ENCODE measurements around the gene CPN2. TPM values are rescaled to one million over a fixed set of nuclear protein-coding genes. Genes with fewer than 3 reads are reported as not detected.

The CPN2 gene
- total RNA-seq, 2 donors from 2014 or later: not detected

DNA sequence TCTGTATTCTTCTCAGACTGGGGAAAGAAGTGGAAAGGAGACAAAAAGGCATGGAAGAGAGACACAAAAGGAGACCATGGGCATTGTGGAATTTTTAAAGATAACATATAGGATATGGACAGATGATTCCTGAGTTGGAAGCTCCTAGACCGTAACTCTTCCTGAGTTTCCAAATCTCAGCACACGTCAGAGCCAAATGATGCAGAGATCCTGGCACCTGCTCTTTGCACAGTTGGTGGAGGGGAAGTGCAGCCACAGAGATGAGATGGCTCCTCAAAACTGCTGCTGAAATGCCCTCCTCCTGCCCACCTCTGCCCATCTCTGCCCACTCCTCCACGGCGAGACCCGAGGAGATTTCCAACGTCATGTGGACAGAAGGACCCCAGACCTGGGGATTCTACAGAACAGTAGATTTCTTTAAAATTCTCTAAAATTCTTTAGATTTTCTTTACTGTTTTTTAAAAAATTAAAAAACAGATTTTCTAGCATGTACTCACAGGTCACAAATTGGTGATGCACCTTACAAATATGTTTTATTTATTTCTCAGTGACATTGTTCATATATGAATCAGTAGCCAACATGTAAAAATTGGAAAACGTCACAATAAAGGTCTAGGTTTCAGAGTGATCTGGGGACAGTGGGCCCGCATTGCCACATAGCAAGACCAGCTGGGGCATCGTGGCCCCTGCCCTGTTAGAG lies 8.1 kb downstream of the CPN2 start:
- Mint-ChIP-seq H3K27ac (no peak overlapping the region), H3K36me3 (ENCODE audit: insufficient read depth in 2 of 2) (no peaks in the 10 kb centered on the region), H3K27me3 (ENCODE audit: low read depth) (peaks cover 8% of the 10 kb centered on the region), H3K9me3 (no peaks in the 10 kb centered on the region), H3K4me3 (no peak overlapping the region), H3K4me1 (ENCODE audit: low read depth) (peaks cover 7% of the 10 kb centered on the region)
- DNase-seq (no peak), ATAC-seq (replicated peaks in 1 of 2) (no peak)

DNA sequence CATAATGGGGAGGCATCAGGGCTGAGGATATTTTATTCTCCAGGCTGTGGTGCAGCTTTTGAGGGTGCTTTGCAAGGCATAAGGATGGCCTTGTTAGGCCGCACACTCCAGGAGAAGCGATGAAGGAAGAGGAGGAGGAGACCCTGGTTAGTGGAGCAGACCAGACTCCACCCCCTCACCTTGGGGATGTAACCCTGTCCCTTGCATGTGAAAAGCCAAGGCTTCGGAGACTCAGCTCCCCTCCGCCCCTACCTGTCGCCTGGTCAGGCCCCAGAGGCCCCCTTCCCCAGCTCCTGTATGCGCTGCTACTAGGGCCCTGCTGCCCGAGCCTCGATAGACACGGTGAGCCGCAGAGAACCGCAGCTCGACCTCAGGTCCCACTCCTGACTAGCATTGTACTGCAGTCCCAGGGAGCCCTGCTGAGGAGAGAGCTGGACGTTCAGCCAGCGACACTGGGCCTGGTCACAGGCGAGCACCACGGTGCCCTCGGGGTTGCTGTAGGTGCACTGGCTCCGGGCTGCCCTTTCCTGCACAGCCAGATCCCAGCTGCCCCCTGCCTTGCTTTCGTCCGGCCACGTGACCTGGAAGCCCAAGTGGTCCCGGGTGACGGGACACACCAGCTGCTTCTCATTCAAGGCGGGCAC lies 10.2 kb downstream of the CPN2 start:
- Mint-ChIP-seq H3K9me3 (no peaks in the 10 kb centered on the region), H3K27ac (no peak overlapping the region), H3K4me1 (ENCODE audit: low read depth) (peaks cover 7% of the 10 kb centered on the region), H3K4me3 (no peak overlapping the region), H3K27me3 (ENCODE audit: low read depth) (peaks cover 16% of the 10 kb centered on the region), H3K36me3 (ENCODE audit: insufficient read depth in 2 of 2) (no peaks in the 10 kb centered on the region)
- DNase-seq (no peak), ATAC-seq (replicated peaks in 1 of 2) (no peak)

DNA sequence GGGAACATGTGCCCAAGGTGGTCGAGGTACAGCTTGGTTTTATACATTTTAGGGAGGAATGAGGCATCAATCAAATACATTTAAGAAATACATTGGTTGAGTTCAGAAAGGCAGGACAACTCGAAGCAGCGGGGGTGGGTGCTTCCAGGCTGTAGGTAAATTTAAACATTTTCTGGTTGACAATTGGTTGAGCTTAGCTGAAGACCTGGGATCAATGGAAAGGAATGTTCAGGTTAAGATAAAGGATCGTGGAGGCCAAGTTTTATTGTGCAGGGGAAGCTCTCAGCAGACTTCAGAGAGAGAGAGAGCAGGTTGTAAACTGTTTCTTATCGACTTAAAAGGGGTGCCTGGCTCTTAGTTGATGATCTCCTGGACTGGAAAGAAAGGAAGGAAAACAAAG lies 11.3 kb downstream of the CPN2 start:
- no peak overlapping the region for H3K27ac Mint-ChIP-seq
- peaks cover 7% of the 10 kb centered on the region for H3K4me1 Mint-ChIP-seq (ENCODE audit: low read depth)
- no peaks in the 10 kb centered on the region for H3K9me3 Mint-ChIP-seq
- DNase-seq: no peak
- H3K36me3 Mint-ChIP-seq (ENCODE audit: insufficient read depth in 2 of 2): no peaks in the 10 kb centered on the region
- ATAC-seq (replicated peaks in 1 of 2): no peak
- H3K27me3 Mint-ChIP-seq (ENCODE audit: low read depth): peaks cover 16% of the 10 kb centered on the region
- no peak overlapping the region for H3K4me3 Mint-ChIP-seq

DNA sequence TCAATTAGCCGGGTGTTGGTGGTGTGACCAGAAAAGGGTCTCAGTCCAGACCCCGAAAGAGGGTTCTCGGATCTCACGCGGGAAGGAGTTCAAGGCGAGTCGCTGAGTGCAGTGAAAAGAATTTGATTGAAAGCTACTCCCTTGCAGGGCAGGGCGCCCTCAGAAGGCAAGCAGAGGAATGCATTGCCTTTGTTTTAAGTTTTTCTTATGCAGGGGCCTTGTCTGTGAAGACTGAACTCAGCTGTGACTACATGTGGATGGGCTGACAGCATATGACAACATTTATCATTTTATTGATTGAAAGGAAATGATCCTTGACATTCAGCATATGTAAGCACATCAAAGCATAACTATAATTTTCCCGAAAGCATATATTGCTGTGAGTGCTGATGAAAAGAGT lies 11.8 kb downstream of the CPN2 start:
- Mint-ChIP-seq H3K9me3 (no peaks in the 10 kb centered on the region), H3K27ac (no peak overlapping the region), H3K36me3 (ENCODE audit: insufficient read depth in 2 of 2) (no peaks in the 10 kb centered on the region), H3K4me3 (no peak overlapping the region), H3K4me1 (ENCODE audit: low read depth) (peaks cover 7% of the 10 kb centered on the region), H3K27me3 (ENCODE audit: low read depth) (peaks cover 17% of the 10 kb centered on the region)
- DNase-seq (no peak), ATAC-seq (replicated peaks in 1 of 2) (no peak)

DNA sequence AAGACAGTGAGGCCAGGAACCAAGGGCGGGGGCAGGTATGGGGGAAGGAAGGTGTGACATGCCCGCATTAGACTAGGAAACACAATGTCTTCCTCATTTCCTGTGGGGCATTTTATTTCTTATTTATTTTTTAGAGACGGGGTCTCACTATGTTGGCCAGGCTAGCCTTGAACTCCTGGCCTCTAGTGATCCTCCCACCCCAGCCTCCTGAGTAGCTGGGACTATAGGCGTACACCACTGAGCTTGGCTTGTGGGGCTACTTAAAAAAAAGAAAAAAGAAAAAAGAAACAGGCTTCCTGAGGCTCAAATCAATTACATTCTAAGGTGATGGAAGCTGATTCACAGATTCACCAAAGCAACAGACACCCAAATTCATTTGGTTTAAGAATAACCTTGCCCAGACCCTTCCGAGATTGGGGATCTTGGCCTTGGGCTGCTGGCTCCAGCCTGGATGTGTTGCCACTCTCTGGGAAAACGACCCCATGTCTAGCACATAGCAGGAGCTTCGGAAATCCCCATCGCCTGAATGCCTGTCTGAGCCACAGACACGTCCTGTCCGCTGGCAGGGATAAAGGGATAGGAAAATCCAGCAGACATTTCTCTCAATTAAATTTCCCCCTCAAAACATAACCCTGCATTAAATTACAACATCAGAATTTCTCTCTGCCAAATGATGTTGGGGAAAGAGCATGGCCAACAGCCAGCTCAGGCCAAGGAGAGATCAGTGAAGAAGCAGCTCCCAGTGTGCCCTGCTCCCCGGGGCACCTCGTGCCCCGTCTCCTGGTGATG lies 13.0 kb downstream of the CPN2 start:
- no peaks in the 10 kb centered on the region for H3K9me3 Mint-ChIP-seq
- H3K4me3 Mint-ChIP-seq: no peak overlapping the region
- peaks cover 6% of the 10 kb centered on the region for H3K4me1 Mint-ChIP-seq (ENCODE audit: low read depth)
- ATAC-seq (replicated peaks in 1 of 2) (no peak), DNase-seq (no peak)
- H3K27me3 Mint-ChIP-seq (ENCODE audit: low read depth): peaks cover 23% of the 10 kb centered on the region
- H3K36me3 Mint-ChIP-seq (ENCODE audit: insufficient read depth in 2 of 2): no peaks in the 10 kb centered on the region
- no peak overlapping the region for H3K27ac Mint-ChIP-seq

DNA sequence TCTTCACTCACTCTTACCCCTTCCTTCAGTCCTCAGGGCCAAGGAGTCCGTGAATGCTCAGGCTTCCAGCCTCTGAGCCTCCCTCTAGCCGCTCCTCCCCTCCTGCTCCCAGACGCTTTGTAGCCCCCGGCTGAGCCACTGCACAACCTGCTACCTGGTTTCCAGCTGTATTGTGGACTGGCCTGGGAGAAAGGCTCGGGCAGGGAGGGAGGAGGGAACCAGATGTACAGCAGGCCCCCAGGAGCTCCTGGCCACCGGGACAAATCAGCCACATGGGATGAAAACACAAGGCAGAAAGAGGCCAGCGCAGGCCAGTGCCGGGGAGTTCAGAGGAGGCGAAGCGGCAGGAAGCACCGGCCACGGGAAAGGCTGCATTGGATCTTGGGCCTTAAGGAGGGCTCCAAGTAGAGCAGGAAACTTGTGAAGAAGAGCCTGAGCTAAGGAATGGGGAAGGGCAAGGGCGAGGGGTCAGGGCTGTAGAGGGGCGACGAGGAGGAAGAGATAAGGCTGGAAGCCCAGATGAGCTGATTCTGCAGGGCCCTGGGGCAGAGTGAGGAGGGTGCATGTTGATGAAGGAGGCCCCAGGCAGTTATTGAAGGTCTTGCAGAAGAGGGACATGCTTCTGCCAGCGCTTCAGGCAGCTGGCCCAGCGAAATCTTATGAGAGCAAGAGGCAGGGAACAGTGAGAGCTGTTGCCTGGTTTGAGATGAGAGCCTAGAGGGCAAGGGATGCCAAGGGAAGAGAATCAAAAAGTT lies 14.3 kb downstream of the CPN2 start:
- ATAC-seq (replicated peaks in 1 of 2): no peak

DNA sequence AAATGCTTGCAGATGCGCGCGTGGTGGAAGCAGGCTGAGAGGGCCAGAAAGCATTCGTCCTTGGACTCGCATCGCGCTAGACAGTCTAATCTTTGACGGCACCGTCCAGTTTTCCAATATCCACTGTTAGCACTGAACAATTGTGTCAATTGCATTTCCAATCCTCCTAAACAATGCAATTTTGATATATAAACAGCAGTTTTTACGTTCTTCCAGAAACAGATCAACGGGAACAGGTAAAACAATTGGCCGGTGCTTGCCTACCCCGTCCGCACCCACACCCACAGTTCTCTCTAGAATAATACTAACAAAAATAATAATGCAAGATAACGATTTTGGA lies 17.2 kb downstream of the CPN2 start:
- DNase-seq (no peak), ATAC-seq (replicated peaks in 1 of 2) (no peak)
- no peaks in the 10 kb centered on the region for H3K36me3 Mint-ChIP-seq (ENCODE audit: insufficient read depth in 2 of 2)
- peak overlapping the region; percentile 83 to 91 for H3K4me3 Mint-ChIP-seq
- H3K27ac Mint-ChIP-seq: no peak overlapping the region
- peaks cover 28% of the 10 kb centered on the region for H3K27me3 Mint-ChIP-seq (ENCODE audit: low read depth)
- H3K4me1 Mint-ChIP-seq (ENCODE audit: low read depth): peaks cover 6% of the 10 kb centered on the region
- H3K9me3 Mint-ChIP-seq: no peaks in the 10 kb centered on the region

More for the DNA sequence above, 14.3 kb downstream of the CPN2 start:
- Mint-ChIP-seq H3K4me1 (ENCODE audit: low read depth) (peaks cover 6% of the 10 kb centered on the region), H3K27me3 (ENCODE audit: low read depth) (peaks cover 22% of the 10 kb centered on the region), H3K4me3 (no peak overlapping the region), H3K36me3 (ENCODE audit: insufficient read depth in 2 of 2) (no peaks in the 10 kb centered on the region), H3K27ac (no peak overlapping the region), H3K9me3 (no peaks in the 10 kb centered on the region)
- no peak for DNase-seq

DNA sequence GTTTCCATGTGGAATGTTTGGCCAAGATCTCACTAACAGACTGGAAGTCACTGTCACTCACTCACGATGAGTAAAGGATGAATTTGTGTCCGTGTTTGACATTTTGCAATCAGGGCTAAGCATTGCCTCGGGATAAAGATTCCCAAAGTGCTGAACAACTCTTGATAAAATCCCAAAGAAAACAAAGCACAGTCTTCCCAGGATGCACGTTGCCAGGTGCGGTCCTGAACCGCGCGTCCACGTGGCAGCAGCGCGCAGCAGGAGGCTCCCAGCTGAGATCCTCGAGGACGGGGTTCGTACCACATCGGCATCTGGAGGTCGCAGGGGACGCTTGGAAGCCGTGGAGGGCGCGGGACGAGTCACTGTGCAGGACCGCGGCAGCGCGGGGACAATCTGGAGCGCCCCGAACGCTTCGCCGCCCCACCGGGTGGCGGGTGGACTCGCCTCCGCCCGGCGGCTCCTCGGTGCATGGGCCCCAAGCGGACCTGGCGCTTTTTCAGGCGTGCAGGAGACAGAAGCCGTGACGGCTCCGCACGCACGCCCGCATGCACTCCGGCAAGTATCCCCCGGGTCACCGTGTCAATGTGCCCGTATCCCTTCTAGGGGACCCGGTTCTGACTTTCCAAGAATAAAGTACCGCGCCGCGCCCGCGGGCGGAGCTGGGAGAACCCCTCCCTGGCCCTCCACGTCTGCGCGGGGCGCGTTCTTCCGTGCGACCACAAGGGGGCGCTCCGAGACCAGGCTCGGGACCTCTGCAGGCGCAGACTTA lies 17.7 kb downstream of the CPN2 start:
- Mint-ChIP-seq H3K36me3 (ENCODE audit: insufficient read depth in 2 of 2) (no peaks in the 10 kb centered on the region), H3K27ac (no peak overlapping the region), H3K27me3 (ENCODE audit: low read depth) (peaks cover 28% of the 10 kb centered on the region), H3K9me3 (no peaks in the 10 kb centered on the region), H3K4me1 (ENCODE audit: low read depth) (peaks cover 6% of the 10 kb centered on the region), H3K4me3 (peak overlapping the region; percentile 83 to 91)
- DNase-seq (peak; percentile 89 to 94), ATAC-seq (replicated peaks in 1 of 2) (peak; percentile 96 to 97)

DNA sequence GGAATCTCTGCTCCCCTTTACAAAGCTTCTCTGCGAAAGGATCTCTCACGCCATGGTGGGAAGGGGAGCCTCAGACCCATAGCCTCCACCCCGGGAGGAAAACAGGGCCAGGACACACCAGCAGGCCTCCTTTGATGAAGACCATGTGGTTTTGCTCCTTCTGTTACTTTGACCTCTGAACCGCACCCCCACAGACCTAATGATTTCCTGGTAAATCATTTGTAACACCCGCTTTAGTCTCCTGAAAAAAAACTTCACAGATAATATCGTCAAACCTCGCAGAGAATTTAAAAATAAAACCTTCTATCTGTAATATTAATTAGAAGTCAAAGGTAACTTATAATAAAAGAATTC lies 18.3 kb downstream of the CPN2 start:
- Mint-ChIP-seq H3K4me3 (peak overlapping the region; percentile 70 to 76), H3K36me3 (ENCODE audit: insufficient read depth in 2 of 2) (no peaks in the 10 kb centered on the region), H3K27me3 (ENCODE audit: low read depth) (peaks cover 28% of the 10 kb centered on the region), H3K9me3 (no peaks in the 10 kb centered on the region), H3K27ac (no peak overlapping the region), H3K4me1 (ENCODE audit: low read depth) (peaks cover 6% of the 10 kb centered on the region)
- DNase-seq: no peak
- ATAC-seq (replicated peaks in 1 of 2): no peak

DNA sequence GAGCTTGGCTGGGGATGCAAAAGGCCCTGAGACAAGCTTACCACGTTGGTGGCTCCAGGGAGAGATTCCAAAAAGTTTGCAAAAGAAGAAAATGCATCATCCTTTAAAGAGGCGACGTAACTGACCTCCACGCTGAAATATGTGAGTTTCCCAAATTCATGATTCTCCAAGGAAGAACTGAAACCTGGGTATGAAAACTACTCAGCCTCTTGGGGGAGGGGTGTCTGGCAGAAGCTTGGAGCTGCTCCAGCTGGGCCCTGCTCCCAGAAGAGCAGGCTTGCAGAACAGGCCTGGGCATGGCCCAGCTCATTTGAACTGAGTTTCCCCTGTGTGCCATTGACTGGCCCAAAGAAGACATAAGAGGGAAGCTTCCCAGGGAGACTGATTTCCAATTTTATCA lies 20.5 kb downstream of the CPN2 start:
- no peak for ATAC-seq (replicated peaks in 1 of 2)
- Mint-ChIP-seq H3K27me3 (ENCODE audit: low read depth) (peaks cover 19% of the 10 kb centered on the region), H3K36me3 (ENCODE audit: insufficient read depth in 2 of 2) (no peaks in the 10 kb centered on the region), H3K27ac (no peak overlapping the region), H3K9me3 (no peaks in the 10 kb centered on the region), H3K4me1 (ENCODE audit: low read depth) (peaks cover 6% of the 10 kb centered on the region), H3K4me3 (no peak overlapping the region)
- no peak for DNase-seq

DNA sequence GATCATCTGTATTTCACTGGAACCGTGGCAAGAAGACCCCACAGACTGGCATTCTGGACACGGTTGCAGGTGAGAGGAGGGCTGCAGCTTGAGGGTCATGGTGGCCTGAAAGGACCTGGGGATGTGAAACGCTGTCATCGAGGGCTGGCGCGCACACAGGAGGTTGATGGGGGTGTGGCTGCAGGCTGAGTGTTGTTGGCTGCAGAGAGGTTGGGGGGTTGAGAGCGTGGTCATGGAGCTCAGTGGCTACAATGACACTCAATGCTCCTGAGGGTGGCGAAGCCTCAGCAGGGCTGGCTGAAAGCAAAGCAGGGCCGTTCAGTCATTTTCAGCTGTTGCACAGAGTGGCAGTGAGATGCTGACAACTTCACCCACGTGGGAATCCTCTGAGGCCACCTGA lies 21.0 kb downstream of the CPN2 start:
- no peak for ATAC-seq (replicated peaks in 1 of 2)
- DNase-seq: no peak
- Mint-ChIP-seq H3K36me3 (ENCODE audit: insufficient read depth in 2 of 2) (no peaks in the 10 kb centered on the region), H3K27ac (no peak overlapping the region), H3K27me3 (ENCODE audit: low read depth) (peaks cover 19% of the 10 kb centered on the region), H3K4me3 (no peak overlapping the region), H3K4me1 (ENCODE audit: low read depth) (peaks cover 6% of the 10 kb centered on the region), H3K9me3 (no peaks in the 10 kb centered on the region)

DNA sequence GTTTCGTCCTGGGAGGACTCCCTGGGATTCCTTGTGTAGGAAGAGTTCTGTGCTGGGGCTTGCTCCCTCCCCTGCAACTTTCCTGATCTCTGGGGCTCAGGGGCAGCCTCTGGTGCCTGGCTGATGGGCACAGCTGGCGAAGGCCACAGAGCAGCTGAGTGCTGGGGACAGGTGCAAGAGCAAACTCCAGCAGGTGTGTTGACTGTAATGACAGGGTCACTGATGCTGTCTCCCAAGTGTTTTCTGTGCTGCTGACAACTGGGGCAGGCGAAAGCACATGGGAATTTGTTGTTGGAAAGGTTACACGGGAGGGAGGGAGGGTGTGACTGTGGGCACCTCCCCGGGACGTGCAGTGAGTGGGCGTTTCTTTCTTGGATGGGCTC lies 21.6 kb downstream of the CPN2 start:
- DNase-seq (no peak), ATAC-seq (replicated peaks in 1 of 2) (no peak)
- Mint-ChIP-seq H3K4me1 (ENCODE audit: low read depth) (peaks cover 6% of the 10 kb centered on the region), H3K9me3 (no peaks in the 10 kb centered on the region), H3K4me3 (no peak overlapping the region), H3K27ac (no peak overlapping the region), H3K27me3 (ENCODE audit: low read depth) (peaks cover 19% of the 10 kb centered on the region), H3K36me3 (ENCODE audit: insufficient read depth in 2 of 2) (no peaks in the 10 kb centered on the region)
